Esophagus squamous epithelium (tissue), 4 donors: ENCODE results near the gene GTF2IRD2.
"Not testable (repeated sequence)": the region's sequence is repeated elsewhere in the genome, so short reads cannot be mapped to it uniquely, and the experiment has no call there.

ENCODE experiments used
- POLR2A ChIP-seq, 4 donors: fragments of 450-650 bp; IDR thresholded peaks; one replicate each; pipeline ENCODE4 v1.6.1; 2017; ENCODE audit warnings: antibody characterized with exemption in 4 of 4, mild to moderate bottlenecking in 4 of 4, moderate library complexity in 3 of 4
- TF ChIP-seq, protein P1 (sequence below), 6 experiments: fragments of 450-650 bp in 4 of 6; fragments of 200-600 bp in 2 of 6; sonication (generic) in 2 of 6; IDR thresholded peaks; one replicate each; pipeline ENCODE4 v1.5.1; 2016 to 2019; ENCODE audit warnings: antibody characterized with exemption in 6 of 6, mild to moderate bottlenecking in 4 of 6, moderate library complexity in 4 of 6

DNA sequence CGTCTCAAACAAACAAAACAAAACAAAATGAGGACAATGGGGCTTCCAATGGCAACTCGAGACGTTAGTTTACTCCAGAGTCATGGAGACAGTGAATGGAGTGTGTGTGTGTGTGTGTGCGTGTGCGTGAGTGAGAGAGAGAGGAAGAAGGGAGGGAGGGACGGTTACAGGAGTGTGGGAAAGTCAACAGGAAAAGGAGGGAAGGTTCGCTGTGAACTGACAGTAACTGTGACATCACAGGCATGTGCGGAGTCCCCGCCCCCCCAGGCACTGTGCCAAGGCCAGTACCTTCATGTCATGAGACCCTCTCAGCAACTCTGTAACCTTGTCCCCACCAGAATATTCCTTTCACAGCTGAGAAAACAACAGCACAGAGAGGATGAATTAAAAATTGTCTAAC, 30.7 kb upstream of the GTF2IRD2 start:
- TF ChIP-seq, protein P1, sequence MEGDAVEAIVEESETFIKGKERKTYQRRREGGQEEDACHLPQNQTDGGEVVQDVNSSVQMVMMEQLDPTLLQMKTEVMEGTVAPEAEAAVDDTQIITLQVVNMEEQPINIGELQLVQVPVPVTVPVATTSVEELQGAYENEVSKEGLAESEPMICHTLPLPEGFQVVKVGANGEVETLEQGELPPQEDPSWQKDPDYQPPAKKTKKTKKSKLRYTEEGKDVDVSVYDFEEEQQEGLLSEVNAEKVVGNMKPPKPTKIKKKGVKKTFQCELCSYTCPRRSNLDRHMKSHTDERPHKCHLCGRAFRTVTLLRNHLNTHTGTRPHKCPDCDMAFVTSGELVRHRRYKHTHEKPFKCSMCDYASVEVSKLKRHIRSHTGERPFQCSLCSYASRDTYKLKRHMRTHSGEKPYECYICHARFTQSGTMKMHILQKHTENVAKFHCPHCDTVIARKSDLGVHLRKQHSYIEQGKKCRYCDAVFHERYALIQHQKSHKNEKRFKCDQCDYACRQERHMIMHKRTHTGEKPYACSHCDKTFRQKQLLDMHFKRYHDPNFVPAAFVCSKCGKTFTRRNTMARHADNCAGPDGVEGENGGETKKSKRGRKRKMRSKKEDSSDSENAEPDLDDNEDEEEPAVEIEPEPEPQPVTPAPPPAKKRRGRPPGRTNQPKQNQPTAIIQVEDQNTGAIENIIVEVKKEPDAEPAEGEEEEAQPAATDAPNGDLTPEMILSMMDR (IDR thresholded peaks at IDR 0.05), result not testable (repeated sequence)
- TF ChIP-seq POLR2A (IDR thresholded peaks at IDR 0.05), result not testable (repeated sequence)
